HFF-Myc (cell line): ENCODE data around the gene INVS.

Experiments used
- DNase-seq: peaks from one replicate; pipeline ENCODE4 v3.0.0-alpha.2; 2011; ENCODE audit warnings: low read depth; ENCODE audit errors: extremely low read depth
- H3K4me3 ChIP-seq: replicated peaks from 2 replicates; pipeline ENCODE4 v1.5.1; 2011; ENCODE audit warnings: low read depth, mild to moderate bottlenecking, control low read depth, low read length
- CTCF ChIP-seq: IDR thresholded peaks from 2 replicates; pipeline ENCODE4 v1.5.1; 2012; ENCODE audit warnings: mild to moderate bottlenecking, low read depth, low read length, control low read depth; ENCODE audit errors: missing control alignments

The INVS gene

GRCh38 chr9:100282388-100282719 is 183.3 kb downstream of the INVS start:
- H3K4me3 ChIP-seq: no peak overlapping the region
- DNase-seq: no peak
- no peak for TF ChIP-seq CTCF

- no peak for TF ChIP-seq CTCF
- no peak overlapping the region for H3K4me3 ChIP-seq
- DNase-seq: no peak
Observed at GRCh38 chr9:100284247-100284646, 185.2 kb downstream of the INVS start.

GRCh38 chr9:100285080-100285479 is 186.0 kb downstream of the INVS start:
- no peak for DNase-seq
- TF ChIP-seq CTCF: no peak
- no peak overlapping the region for H3K4me3 ChIP-seq

DNA sequence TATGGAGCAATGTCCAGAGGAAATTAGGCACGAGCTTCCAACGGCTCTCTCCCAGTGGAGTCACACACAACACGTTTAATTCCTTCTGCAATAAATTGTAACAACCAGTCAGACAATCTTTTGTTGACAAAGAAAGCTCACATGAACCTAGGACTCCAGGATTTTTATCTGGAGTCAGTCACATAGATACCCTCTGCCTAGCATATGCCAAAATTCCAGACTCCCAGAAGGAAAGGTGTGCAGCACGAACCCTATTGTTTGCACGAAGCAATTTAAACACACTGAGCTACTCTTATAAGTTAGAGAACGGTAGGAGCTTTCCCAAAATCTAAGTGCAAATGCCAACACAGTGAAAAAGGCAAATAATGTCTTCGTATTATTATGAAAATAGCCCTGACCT is 186.6 kb downstream of the INVS start:
- DNase-seq: no peak
- TF ChIP-seq CTCF: no peak
- H3K4me3 ChIP-seq: no peak overlapping the region

- H3K4me3 ChIP-seq: no peak overlapping the region
- no peak for TF ChIP-seq CTCF
- no peak for DNase-seq
Observed at GRCh38 chr9:100286257-100286656, 187.2 kb downstream of the INVS start.

DNA sequence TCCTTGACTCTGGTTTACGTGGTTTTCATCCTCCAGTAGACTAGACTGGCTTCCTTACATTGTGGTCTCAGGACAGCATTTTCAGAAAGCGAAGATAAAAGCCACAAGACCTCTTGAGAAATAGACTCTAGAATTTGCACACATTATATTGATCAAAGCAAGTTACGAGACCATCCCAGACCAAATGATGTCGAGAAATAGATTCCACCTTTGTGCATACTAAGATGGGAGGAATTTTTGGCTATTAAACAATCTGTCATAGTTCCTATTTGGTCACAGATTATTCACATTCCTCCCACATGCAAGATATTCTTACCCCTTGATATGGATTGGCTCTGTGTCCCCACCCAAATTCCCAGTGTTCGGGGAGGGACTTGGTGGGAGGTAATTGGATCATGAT is 188.1 kb downstream of the INVS start:
- no peak for TF ChIP-seq CTCF
- no peak for DNase-seq
- H3K4me3 ChIP-seq: no peak overlapping the region

DNA sequence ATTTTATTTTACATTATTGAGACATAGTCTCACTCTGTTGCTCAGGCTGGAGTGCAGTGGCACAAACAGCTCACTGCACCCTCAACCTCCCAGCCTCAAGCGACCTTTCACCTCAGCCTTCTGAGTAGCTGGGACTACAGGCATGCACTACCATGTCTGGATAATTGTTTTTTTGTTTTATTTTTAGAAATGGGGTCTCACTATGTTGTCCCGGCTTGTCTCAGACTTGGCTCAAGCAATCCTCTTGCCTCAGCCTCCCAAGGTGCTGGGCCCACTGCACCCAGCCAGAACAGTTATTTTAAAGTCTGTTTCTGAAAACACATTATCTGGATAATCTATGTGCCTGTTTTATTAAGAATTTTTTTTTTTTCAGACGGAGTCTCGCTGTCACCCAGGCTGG is 191.7 kb downstream of the INVS start:
- no peak overlapping the region for H3K4me3 ChIP-seq
- no peak for TF ChIP-seq CTCF
- no peak for DNase-seq
